Endodermal cell (in vitro differentiated cells): Measurements from ENCODE around the gene AKT3. TPM values are rescaled to one million over a fixed set of nuclear protein-coding genes. Genes with fewer than 3 reads are reported as not detected.
A peak's percentile ranks its signal among the peaks of the same experiment; 100 is the strongest.

Experiments used
- DNase-seq: peaks from one replicate; pipeline ENCODE4 v3.0.0-alpha.2; 2017
- H3K27ac ChIP-seq: 2 replicates; pipeline ENCODE4 v1.5.1; 2013; ENCODE audit warnings: mild to moderate bottlenecking, low read depth, low read length, moderate library complexity
- H3K27me3 ChIP-seq: 2 replicates; pipeline ENCODE4 v1.6.1; 2013; ENCODE audit warnings: mild to moderate bottlenecking, low read length, moderate library complexity; ENCODE audit not compliant: insufficient read depth, control insufficient read depth, poor library complexity, severe bottlenecking
- H3K36me3 ChIP-seq: 2 replicates; pipeline ENCODE4 v1.7.0; 2013; ENCODE audit warnings: mild to moderate bottlenecking, low read length, moderate library complexity; ENCODE audit not compliant: control insufficient read depth, insufficient read depth
- H3K4me1 ChIP-seq: one replicate; pipeline ENCODE4 v1.7.0; 2013; ENCODE audit warnings: low read length; ENCODE audit not compliant: control insufficient read depth, insufficient read depth
- H3K4me3 ChIP-seq: 2 replicates; pipeline ENCODE4 v1.5.1; 2013; ENCODE audit warnings: mild to moderate bottlenecking, low read length, moderate library complexity
- H3K9ac ChIP-seq: 2 replicates; pipeline ENCODE4 v1.6.1; 2013; ENCODE audit warnings: mild to moderate bottlenecking, low read length, moderate library complexity; ENCODE audit not compliant: poor library complexity, severe bottlenecking; ENCODE audit errors: extremely low read depth
- H3K9me3 ChIP-seq: 2 replicates; pipeline ENCODE4 v1.6.1; 2013; ENCODE audit warnings: mild to moderate bottlenecking, low read length, moderate library complexity; ENCODE audit not compliant: control insufficient read depth
- H3K27ac Mint-ChIP-seq: 2 replicates; pipeline ENCODE4 v1.8.0; 2020; ENCODE audit warnings: mixed read lengths
- H3K27me3 Mint-ChIP-seq: 2 replicates; pipeline ENCODE4 v1.8.0; 2021; ENCODE audit warnings: mild to moderate bottlenecking, mixed read lengths; ENCODE audit not compliant: insufficient read depth
- H3K36me3 Mint-ChIP-seq: 2 replicates; pipeline ENCODE4 v1.8.0; 2020; ENCODE audit warnings: low read depth, mixed read lengths
- H3K4me1 Mint-ChIP-seq: 2 replicates; pipeline ENCODE4 v1.8.0; 2020; ENCODE audit warnings: mixed read lengths
- H3K4me3 Mint-ChIP-seq: 2 replicates; pipeline ENCODE4 v1.8.0; 2020; ENCODE audit warnings: mild to moderate bottlenecking, moderate library complexity, mixed read lengths
- H3K9me3 Mint-ChIP-seq: 2 replicates; pipeline ENCODE4 v1.8.0; 2020; ENCODE audit warnings: mild to moderate bottlenecking, mixed read lengths
- WGBS, 2 experiments: methylation state at CpG; one replicate each; pipeline versions ENCODE4 v1.1.5 to v1.1.7; 2013; ENCODE audit warnings: missing lambda C conversion rate in 2 of 2, mixed read lengths in 1 of 2; ENCODE audit not compliant: insufficient coverage in 1 of 2, insufficient read length in 1 of 2; 5-methylcytosine and 5-hydroxymethylcytosine counted together
- total RNA-seq, 2 donors: library from RNA; stranded (reverse); fragmentation: NEBNext Ultra II Directional in 1 of 2; extraction: Animal tissue kit (Norgen Biotek cat#: 25700) in 1 of 2; gene quantifications; 2 replicates in 1 of 2; 3 replicates in 1 of 2; pipeline ENCODE4 v1.2.1, GENCODE V29; 2021
- TF ChIP-seq, protein P1 (sequence below): fragments of 200-600 bp; sonication (generic); conservative IDR thresholded peaks from 2 replicates; pipeline ENCODE4 v1.5.0; 2021; ENCODE audit warnings: antibody characterized with exemption, mild to moderate bottlenecking

AKT3 gene
- total RNA-seq, 2 donors from 2014 or later: 38.2 to 49.1 TPM

DNA sequence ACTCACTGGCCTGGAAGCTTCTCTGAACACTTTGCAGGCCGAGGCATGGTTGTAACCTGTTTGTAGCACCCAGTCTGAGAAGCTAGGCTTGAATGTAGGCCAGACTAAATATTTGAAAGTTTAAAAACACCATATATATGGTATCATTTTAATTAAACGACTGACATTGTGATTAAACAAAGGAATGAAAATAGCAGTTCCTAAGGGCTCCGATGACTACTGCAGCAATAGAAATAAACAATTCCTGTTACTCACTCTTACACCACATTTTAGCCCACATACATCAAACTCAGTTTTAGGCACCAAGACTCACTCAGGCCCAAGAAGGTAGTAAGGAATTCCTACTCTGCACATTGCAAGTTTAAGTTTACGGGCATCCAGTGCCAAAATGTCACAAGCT, 281.2 kb downstream of the AKT3 start:
- DNase-seq: no peak

DNA sequence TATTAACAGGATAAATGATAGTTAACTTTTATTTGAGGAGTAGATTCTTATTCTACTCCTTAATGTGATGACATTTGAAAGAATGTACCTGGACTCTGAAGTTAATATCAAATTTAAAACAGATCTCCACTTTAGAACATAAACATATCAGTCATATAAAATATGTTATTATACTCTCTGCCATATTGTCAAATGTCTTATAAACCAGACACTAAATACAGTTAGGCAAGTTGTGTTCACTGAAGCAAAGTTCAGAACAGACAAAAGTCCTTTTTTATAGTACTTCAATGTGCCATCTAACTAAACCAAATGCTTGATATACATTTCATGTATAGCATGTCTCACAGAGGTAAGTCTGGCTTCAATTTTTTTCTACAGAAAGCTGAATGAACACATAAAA, 285.2 kb downstream of the AKT3 start:
- H3K9me3 ChIP-seq: peaks cover 13% of the 10 kb centered on the region
- H3K9ac ChIP-seq: no peak overlapping the region
- H3K27me3 Mint-ChIP-seq: no peaks in the 10 kb centered on the region

More for the DNA sequence above, 281.2 kb downstream of the AKT3 start:
- Histone ChIP-seq H3K4me3 (no peak overlapping the region), H3K9ac (no peak overlapping the region), H3K9me3 (no peaks in the 10 kb centered on the region), H3K4me1 (no peaks in the 10 kb centered on the region), H3K27ac (no peak overlapping the region), H3K27me3 (no peaks in the 10 kb centered on the region), H3K36me3 (peaks cover 8% of the 10 kb centered on the region)
- H3K9me3 Mint-ChIP-seq: no peaks in the 10 kb centered on the region
- H3K4me3 Mint-ChIP-seq: no peak overlapping the region
- TF ChIP-seq, protein P1, sequence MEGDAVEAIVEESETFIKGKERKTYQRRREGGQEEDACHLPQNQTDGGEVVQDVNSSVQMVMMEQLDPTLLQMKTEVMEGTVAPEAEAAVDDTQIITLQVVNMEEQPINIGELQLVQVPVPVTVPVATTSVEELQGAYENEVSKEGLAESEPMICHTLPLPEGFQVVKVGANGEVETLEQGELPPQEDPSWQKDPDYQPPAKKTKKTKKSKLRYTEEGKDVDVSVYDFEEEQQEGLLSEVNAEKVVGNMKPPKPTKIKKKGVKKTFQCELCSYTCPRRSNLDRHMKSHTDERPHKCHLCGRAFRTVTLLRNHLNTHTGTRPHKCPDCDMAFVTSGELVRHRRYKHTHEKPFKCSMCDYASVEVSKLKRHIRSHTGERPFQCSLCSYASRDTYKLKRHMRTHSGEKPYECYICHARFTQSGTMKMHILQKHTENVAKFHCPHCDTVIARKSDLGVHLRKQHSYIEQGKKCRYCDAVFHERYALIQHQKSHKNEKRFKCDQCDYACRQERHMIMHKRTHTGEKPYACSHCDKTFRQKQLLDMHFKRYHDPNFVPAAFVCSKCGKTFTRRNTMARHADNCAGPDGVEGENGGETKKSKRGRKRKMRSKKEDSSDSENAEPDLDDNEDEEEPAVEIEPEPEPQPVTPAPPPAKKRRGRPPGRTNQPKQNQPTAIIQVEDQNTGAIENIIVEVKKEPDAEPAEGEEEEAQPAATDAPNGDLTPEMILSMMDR: no peak
- peak overlapping the region; percentile 22 for H3K27ac Mint-ChIP-seq
- WGBS, 2 experiments: 90 to 99% methylated on average over 2 to 3 of the region's 4 CpGs
- H3K36me3 Mint-ChIP-seq: peaks cover 2% of the 10 kb centered on the region
- H3K4me1 Mint-ChIP-seq: no peaks in the 10 kb centered on the region
- no peaks in the 10 kb centered on the region for H3K27me3 Mint-ChIP-seq

DNA sequence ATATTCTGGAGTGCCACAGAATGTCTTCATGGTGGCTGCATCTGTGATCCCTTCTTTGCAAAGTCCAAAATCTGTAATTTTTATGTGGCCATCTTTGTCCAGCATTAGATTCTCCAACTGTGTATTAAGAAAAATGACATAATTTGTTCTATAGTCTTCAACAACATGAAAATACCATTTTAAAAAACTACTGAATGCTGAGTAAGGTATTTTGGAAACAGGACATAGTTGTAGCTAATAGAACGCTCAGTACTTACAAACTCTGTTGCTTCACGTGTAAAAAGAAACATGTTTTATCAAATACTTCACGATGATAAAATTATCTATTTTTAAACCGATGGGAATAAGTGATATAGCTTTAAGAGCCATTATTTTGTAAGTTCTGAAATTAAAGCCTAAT, 286.3 kb downstream of the AKT3 start:
- Histone ChIP-seq H3K9ac (no peak overlapping the region), H3K4me3 (no peak overlapping the region), H3K27me3 (no peaks in the 10 kb centered on the region), H3K9me3 (peaks cover 13% of the 10 kb centered on the region), H3K36me3 (peaks cover 16% of the 10 kb centered on the region), H3K4me1 (peaks cover 2% of the 10 kb centered on the region), H3K27ac (no peak overlapping the region)
- WGBS, 2 experiments: 90 to 100% methylated on average over 1 to 3 of the region's 4 CpGs
- H3K9me3 Mint-ChIP-seq: peaks cover 12% of the 10 kb centered on the region
- no peak overlapping the region for H3K4me3 Mint-ChIP-seq
- H3K27ac Mint-ChIP-seq: no peak overlapping the region
- H3K4me1 Mint-ChIP-seq: peaks cover 4% of the 10 kb centered on the region
- TF ChIP-seq, protein P1: no peak
- no peak for DNase-seq
- peaks cover 16% of the 10 kb centered on the region for H3K36me3 Mint-ChIP-seq
- H3K27me3 Mint-ChIP-seq: no peaks in the 10 kb centered on the region

More for the DNA sequence above, 285.2 kb downstream of the AKT3 start:
- DNase-seq: no peak
- Histone ChIP-seq H3K27me3 (no peaks in the 10 kb centered on the region), H3K4me3 (no peak overlapping the region), H3K36me3 (peaks cover 16% of the 10 kb centered on the region), H3K4me1 (no peaks in the 10 kb centered on the region), H3K27ac (no peak overlapping the region)
- Mint-ChIP-seq H3K27ac (no peak overlapping the region), H3K36me3 (peaks cover 16% of the 10 kb centered on the region), H3K4me3 (no peak overlapping the region), H3K9me3 (peaks cover 12% of the 10 kb centered on the region), H3K4me1 (peaks cover 2% of the 10 kb centered on the region)
- TF ChIP-seq, protein P1: no peak
